ENCODE measurements around the gene GNG12.

The GNG12 gene

GRCh38 chr1:67747671-67748546, 85.4 kb downstream of the GNG12 start:
- Histone ChIP-seq H3K27ac (peak overlapping the region; percentile 93 to 95), H3K4me3 (peak overlapping the region; percentile 44)
- no peak for DNase-seq (ENCODE audit: low spot score)
- no peak for TF ChIP-seq CTCF (IDR thresholded peaks at IDR 0.05)

GRCh38 chr1:67745875-67746698, 87.2 kb downstream of the GNG12 start:
- Histone ChIP-seq H3K4me3 (no peak overlapping the region), H3K27ac (peak overlapping the region; percentile 93 to 95)
- TF ChIP-seq CTCF (IDR thresholded peaks at IDR 0.05) = no peak
- DNase-seq (ENCODE audit: low spot score) = no peak

- no peak for TF ChIP-seq CTCF (IDR thresholded peaks at IDR 0.05)
- peak overlapping the region; percentile 77 to 93 for H3K27ac ChIP-seq
- H3K4me3 ChIP-seq = no peak overlapping the region
- DNase-seq (ENCODE audit: low spot score) = no peak
Observed at GRCh38 chr1:67743072-67743725, 90.1 kb downstream of the GNG12 start.

- no peak for DNase-seq (ENCODE audit: low spot score)
- peak overlapping the region; percentile 50 to 93 for H3K27ac ChIP-seq
Observed at GRCh38 chr1:67741736-67742135, 91.5 kb downstream of the GNG12 start.

GRCh38 chr1:67741121-67741520, 92.1 kb downstream of the GNG12 start:
- no peak for DNase-seq (ENCODE audit: low spot score)
- H3K27ac ChIP-seq = peak overlapping the region; percentile 77 to 93
- H3K4me3 ChIP-seq = no peak overlapping the region
- no peak for TF ChIP-seq CTCF (IDR thresholded peaks at IDR 0.05)

More at GRCh38 chr1:67741736-67742135, 91.5 kb downstream of the GNG12 start:
- no peak for TF ChIP-seq CTCF (IDR thresholded peaks at IDR 0.05)
- no peak overlapping the region for H3K4me3 ChIP-seq

GRCh38 chr1:67740543-67740942, 92.7 kb downstream of the GNG12 start:
- Histone ChIP-seq H3K4me3 (no peak overlapping the region), H3K27ac (peak overlapping the region; percentile 77 to 93)
- no peak for TF ChIP-seq CTCF (IDR thresholded peaks at IDR 0.05)
- no peak for DNase-seq (ENCODE audit: low spot score)
